ENCODE results near the gene ANO2. TPM values are rescaled to one million over a fixed set of nuclear protein-coding genes. Genes with fewer than 3 reads are reported as not detected.

The ANO2 gene
- polyA plus RNA-seq, 1 donor, result 4.0 TPM

DNA sequence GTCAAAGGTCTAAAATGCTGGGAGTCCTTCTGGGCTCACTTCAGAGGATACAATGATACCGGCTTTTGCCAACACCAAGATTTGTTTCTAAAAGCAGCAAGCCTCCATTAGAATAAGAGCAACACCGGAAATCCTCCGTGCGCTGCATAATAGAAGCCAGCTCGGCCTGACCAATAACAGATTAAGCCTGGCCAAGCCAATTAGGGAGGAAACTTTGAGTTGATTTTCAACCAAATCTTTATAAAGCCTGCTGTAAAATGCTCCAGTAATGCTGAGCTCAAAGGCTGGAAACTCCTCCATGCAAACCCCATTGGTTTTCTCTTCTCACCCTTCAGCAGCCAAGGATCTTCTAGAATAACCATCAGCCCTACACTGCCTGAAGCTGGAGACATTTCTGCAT, 363.0 kb downstream of the ANO2 start:
- peak; percentile 24 for DNase-seq (ENCODE audit: low read depth)

DNA sequence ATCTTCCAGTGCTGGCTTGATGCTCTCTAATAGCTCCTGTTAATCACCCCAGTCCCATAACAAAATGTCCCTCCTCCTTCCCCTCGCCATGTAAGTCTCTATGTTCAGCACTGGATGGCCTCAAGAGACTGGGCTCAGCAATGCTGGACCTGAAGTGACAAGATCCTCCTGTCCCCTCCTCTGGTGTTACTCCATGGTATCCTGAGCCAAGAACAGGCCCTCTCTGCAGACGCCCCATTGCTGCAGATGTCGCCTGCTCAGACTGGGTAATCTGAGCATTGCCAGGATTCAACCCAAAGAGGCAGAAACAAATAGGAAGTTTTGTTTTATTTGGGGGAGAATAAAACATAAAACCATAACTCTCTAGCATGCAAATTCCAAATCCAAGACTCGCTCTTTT, 363.4 kb downstream of the ANO2 start:
- no peak for DNase-seq (ENCODE audit: low read depth)

DNA sequence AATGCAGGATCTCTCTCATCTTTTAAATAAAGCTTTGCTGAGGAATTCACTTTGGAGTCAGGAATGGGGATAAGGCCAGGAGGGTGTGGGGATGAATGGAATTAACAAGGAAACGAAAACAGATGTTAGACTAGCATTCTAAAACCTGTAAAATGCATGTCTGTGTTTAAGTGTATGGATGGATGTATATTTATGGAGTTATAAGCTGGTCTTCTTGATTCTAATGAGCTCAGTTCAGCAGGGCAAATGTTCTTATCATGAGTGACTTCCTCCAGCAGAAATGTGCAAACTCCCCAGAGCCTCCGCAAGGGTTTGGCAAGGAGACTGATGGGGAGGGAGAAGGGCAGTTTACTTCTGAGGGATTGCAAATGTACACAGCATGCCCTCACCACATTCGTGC, 364.0 kb downstream of the ANO2 start:
- peak; percentile 40 for DNase-seq (ENCODE audit: low read depth)

GRCh38 chr12:5578775-5579174, 366.3 kb downstream of the ANO2 start:
- DNase-seq (ENCODE audit: low read depth), result no peak

GRCh38 chr12:5577741-5578140, 367.3 kb downstream of the ANO2 start:
- no peak for DNase-seq (ENCODE audit: low read depth)

GRCh38 chr12:5577211-5577612, 367.8 kb downstream of the ANO2 start:
- DNase-seq (ENCODE audit: low read depth), result no peak

GRCh38 chr12:5575987-5576386, 369.1 kb downstream of the ANO2 start:
- no peak for DNase-seq (ENCODE audit: low read depth)

DNA sequence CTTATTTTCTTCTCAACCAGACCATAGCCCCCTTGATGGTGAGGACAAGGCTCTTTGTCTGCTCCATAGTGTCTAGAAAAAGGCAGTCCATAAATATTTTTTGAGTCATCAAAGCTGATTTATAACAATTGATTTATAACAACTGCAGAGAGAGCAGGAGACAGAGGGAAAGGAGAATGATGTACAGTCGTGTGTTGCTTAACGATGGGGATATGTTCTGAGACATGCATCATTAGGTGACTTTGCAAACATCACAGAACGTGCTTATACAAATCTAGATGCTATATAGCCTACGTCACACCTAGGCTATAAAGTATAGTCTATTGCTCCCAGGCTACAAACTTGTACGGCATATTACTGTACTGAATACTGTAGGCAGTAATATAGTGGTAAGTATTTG, 369.8 kb downstream of the ANO2 start:
- DNase-seq (ENCODE audit: low read depth), result no peak

- no peak for DNase-seq (ENCODE audit: low read depth)
Measured at GRCh38 chr12:5573390-5573789, 371.7 kb downstream of the ANO2 start.

DNA sequence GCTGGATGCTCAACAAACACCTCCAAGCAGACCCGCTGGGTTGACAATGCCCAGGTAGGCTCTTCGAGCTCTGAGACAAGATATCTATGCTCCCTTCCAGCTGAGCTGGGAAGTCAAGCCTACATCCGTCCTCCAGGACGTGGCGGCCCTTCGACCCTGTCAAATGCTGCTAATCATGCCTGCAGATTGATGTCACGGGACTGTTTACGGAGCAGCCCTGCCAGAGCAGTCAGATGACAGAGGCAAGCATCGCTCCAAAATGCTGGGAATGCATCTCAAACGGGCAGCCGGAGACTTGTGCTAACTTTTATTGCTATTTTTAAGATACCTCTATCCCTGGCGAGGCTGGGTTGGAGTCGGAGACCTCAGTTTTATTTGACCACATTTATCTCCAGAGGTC, 373.9 kb downstream of the ANO2 start:
- DNase-seq (ENCODE audit: low read depth), result no peak

- DNase-seq (ENCODE audit: low read depth), result no peak
Measured at GRCh38 chr12:5570416-5570815, 374.6 kb downstream of the ANO2 start.

DNA sequence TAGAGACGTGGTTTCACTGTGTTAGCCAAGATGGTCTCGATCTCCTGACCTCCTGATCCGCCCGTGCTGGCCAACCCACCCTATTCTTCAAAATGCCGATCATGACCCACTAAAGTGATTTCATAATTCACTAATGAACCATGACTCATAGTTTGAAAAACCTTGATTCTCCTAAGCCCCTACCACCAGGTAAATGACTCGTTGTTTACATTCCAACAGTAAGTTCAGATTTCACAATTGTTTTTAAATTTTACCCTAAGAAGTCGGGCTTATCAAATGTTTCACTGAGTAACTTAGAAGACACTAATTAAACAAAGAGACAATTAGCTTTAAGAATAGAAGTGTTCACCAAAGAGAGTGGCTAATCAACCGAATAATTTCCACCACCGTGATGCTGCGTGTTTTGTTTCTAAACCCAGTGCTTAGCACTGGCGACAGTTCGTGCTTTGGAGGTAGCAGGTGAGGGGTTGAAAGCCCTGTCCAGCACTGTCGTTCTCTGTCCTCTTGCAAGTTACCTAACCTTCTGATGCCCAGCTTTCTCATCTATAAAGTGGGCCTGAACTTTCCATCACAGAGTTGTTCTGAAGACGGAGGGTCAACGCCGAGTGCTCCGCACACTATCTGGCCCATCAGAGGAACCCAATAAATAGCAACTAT, 376.6 kb downstream of the ANO2 start:
- no peak for DNase-seq (ENCODE audit: low read depth)

DNA sequence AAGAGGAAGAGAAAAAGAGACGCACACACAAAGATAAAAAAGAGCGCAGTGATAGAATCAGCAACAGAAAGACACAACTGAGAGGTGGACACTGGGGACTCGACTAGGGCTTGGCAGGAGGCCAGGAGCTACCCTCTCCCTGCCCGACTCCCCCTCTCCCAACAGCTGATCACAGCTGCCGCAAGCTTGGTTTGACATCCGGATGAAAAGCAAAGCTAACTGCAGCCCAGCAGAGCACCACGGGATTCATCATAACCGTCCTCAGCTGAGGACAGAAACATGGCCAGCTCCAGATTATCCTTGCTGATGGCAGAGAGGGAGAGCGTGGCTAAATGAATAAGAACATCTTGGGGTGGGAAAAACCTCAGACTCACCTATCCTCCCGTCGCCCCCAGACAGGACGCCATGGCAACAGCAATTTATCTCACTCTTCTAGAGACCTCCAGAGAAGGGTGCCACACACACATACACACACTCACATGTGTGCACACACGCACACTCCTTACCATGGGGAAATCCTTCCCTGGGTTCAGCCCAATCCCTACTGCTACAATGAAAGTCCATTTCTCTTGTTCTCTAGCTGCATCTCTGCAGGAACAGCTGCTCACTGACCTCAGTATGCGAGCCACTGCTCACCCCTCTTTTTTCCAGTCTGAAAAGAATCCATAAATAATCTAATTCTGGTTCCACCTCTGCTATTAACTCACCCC, 377.9 kb downstream of the ANO2 start:
- peak; percentile 22 for DNase-seq (ENCODE audit: low read depth)

DNA sequence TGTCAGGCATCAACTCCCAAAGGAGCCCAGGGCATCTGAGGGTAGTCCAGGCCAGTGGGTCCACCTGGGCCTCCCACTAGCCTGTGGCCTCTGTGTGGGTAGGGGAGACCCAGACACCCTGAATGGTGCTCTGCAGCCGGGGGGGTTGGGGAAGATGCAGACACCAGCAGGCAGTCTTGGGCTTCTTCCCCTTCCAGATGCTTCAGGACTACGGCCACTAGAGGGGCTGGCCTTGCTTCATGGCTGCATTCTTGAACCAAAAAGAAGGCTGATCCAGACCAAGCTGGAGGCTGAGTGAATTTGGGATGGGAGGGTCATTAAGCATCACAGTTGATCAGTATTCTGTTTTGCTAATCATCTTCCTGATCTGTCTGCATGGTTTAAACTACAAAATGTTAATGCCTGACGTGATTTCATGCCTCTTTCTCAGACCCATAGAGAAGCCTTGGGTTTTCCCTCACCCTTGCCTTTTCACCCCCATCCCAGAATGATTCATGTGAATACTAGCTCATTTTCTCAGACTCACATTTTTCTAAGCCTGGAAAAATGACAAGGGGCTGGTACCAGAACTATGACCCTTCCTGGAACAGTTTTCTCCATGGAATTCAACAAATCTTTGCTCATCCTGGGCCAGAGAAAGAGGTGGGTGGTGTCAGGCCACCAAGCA, 379.0 kb downstream of the ANO2 start:
- no peak for DNase-seq (ENCODE audit: low read depth)

DNA sequence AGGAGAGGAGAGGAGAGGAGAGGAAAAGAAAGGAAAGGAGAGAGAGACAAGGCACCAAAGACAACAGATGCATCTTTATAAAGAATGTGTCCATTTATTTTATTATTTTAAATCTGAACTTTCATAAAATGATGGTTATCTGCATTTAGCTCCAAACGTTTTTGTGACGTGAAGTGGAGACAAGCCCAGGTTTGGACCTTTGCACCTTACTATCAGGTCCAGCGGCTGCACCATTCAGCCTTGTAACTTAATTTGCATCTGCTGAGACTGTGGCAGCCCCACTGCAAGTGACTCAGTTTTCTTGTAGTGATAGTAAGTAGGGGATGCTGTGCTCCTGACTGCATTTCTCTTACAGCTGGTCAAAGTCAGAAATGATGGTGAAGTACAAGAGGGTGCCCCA, 382.5 kb downstream of the ANO2 start:
- DNase-seq (ENCODE audit: low read depth), result no peak

DNA sequence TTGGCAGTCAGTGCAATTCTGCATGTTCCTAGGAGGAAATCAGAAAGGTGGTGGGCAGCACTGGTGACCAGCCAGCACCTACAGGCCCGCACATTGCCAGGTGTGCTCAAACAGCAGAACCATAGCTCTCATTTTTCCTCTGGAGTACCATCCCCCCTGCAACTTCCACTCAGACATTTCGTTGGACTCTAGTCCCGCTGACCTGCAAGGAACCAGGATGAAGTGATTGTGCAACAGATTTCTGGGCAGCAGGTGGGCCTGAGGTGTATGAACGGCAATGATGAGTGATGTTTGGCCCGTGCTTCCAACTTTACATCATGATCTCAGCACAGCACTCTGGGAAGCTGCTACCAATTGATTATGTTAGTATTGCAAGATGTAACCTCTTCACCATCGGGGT, 383.2 kb downstream of the ANO2 start:
- DNase-seq (ENCODE audit: low read depth), result no peak

DNA sequence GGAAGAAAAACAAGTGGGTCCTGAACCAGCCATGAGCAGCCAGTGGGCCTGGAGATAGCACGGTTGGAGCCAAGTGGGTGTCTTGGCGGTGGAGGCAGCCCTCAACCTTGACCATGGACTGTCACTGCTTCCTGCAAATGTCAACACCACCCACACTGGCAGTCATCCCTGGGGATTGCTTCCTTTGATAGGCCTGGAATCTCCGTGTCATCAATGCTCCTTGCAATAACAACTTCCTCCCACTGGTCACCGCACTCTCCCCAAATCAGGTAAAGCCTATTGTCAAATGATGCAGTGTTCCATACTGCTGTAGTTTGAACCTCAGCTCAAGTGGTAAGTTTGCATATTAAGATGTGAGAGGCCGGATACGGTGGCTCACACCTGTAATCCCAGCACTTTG, 384.0 kb downstream of the ANO2 start:
- no peak for DNase-seq (ENCODE audit: low read depth)

- no peak for DNase-seq (ENCODE audit: low read depth)
Measured at GRCh38 chr12:5560265-5560664, 384.8 kb downstream of the ANO2 start.

DNA sequence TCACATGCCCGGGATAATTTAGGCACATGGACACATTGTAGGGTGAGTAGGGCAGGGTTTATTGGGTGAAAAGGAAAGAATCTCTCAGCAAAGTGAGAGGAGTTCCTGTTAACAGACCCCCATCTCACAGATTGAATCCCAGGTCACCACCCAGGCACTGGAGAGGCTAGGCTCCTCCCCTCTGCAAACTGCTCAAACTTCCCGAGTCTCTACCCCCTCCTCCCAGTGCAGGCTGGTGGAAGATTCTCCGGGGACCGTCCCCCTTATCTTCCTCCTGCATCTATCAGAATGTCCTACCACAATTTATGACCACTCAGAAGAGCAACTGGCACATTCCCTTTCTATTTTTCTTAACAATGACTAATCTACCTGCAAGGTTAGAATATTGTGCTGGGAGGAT, 387.2 kb downstream of the ANO2 start:
- DNase-seq (ENCODE audit: low read depth), result no peak

DNA sequence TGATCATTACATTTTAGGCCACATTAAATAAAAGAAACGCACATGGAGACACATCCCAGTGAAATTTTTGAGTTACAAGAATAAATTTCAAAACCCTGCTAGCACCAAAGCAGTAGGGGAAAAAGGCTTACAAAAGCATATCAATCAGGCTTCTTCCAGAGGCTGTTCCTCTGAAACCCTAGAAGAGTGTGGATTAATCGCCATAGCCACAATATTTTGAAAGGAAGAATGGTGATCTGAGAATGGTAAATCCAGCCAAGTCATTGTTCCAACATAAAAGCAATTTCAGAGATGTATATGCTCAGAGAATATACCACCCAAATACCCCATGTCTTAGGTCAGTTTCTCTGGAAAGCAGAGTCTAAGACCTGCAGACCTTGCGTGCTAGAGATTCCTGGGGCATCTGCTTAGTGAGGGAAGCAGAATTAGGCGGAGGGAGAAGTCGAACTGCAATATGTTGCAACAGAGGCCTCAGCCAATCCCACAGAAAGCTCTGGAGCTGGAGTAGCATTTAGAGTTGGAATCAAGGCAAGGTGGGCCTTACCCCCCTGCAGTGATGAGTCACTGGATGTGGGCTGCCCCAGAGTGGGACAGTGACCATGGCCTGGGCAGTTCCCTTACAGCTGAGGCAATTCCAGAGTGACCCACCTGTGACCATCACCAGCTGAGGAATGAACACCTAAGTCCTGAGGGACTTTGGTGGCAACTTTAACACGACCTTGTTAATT, 387.9 kb downstream of the ANO2 start:
- no peak for DNase-seq (ENCODE audit: low read depth)

DNA sequence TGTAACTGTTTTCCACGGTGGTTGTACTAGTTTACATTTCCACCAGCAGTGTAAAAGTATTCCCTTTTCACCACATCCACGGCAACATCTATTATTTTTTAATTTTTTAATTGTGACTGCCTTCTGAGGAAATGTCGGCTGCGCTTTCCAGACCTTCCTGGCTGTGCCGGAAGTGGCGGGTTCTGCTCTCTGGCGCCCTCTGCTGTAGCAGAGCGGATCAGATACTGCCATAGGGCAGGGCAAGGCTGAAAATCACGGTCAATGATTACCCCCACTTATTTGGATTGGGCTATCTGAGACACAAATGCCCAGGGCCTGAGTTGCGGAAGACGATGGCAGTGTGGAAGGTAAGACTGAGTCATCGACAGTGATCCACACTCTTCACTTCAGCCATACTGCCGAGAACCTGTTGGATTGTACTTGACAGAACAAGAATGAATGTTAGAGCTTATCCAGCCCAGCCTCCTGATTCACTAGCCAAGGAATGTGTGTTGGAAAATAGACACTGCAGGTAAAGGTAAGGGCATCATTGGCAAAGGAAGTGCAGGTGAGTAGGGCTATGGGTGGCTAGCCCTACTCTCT, 388.9 kb downstream of the ANO2 start:
- DNase-seq (ENCODE audit: low read depth), result no peak

- DNase-seq (ENCODE audit: low read depth), result no peak
Measured at GRCh38 chr12:5554711-5555110, 390.3 kb downstream of the ANO2 start.
